GM06990 (cell line): ENCODE measurements around the gene RPS6KA5.
"Not testable (repeated sequence)": the region's sequence is repeated elsewhere in the genome, so short reads cannot be mapped to it uniquely, and the experiment has no call there.

Experiments used
- DNase-seq: peaks from one replicate; pipeline ENCODE4 v3.0.0-alpha.2; 2011; ENCODE audit not compliant: insufficient read length; ENCODE audit errors: extremely low read depth
- H3K27me3 ChIP-seq: replicated peaks from 2 replicates; pipeline ENCODE4 v1.6.0; 2011; ENCODE audit warnings: low read length; ENCODE audit not compliant: control insufficient read depth, insufficient read depth
- H3K36me3 ChIP-seq: 2 replicates; pipeline ENCODE4 v1.5.1; 2011; ENCODE audit warnings: low read length; ENCODE audit not compliant: control insufficient read depth, insufficient read depth
- H3K4me3 ChIP-seq: replicated peaks from 2 replicates; pipeline ENCODE4 v1.5.1; 2011; ENCODE audit warnings: low read depth, mild to moderate bottlenecking, control low read depth, low read length
- TF ChIP-seq, protein P1 (sequence below): IDR thresholded peaks from 2 replicates; pipeline ENCODE4 v1.5.1; 2011; ENCODE audit warnings: low read length, control low read depth, mild to moderate bottlenecking, inconsistent platforms; ENCODE audit not compliant: insufficient read depth, poor library complexity, severe bottlenecking

Gene RPS6KA5

DNA sequence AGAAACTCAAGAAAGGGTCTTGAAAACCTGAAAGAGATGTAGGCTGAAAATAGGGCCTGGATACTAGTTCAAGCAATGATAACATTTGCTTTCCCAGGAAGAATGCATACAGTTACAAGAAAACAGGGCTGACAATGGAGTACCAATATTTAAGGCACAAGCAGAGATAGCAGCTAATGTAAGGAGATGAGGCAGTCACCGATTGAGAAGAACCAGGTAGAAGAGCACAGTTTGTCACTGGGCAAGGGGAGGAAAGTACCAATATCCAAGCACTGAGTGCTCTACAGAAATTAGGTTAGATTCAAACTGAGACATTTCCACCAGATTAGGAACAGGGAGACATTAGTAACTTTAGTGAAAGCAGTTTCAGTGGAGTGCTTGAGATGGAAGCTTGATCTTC, 19.9 kb downstream of the RPS6KA5 start:
- H3K4me3 ChIP-seq: no peak overlapping the region
- DNase-seq: no peak
- no peaks in the 10 kb centered on the region for H3K36me3 ChIP-seq
- TF ChIP-seq, protein P1, sequence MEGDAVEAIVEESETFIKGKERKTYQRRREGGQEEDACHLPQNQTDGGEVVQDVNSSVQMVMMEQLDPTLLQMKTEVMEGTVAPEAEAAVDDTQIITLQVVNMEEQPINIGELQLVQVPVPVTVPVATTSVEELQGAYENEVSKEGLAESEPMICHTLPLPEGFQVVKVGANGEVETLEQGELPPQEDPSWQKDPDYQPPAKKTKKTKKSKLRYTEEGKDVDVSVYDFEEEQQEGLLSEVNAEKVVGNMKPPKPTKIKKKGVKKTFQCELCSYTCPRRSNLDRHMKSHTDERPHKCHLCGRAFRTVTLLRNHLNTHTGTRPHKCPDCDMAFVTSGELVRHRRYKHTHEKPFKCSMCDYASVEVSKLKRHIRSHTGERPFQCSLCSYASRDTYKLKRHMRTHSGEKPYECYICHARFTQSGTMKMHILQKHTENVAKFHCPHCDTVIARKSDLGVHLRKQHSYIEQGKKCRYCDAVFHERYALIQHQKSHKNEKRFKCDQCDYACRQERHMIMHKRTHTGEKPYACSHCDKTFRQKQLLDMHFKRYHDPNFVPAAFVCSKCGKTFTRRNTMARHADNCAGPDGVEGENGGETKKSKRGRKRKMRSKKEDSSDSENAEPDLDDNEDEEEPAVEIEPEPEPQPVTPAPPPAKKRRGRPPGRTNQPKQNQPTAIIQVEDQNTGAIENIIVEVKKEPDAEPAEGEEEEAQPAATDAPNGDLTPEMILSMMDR: no peak
- H3K27me3 ChIP-seq: no peaks in the 10 kb centered on the region

DNA sequence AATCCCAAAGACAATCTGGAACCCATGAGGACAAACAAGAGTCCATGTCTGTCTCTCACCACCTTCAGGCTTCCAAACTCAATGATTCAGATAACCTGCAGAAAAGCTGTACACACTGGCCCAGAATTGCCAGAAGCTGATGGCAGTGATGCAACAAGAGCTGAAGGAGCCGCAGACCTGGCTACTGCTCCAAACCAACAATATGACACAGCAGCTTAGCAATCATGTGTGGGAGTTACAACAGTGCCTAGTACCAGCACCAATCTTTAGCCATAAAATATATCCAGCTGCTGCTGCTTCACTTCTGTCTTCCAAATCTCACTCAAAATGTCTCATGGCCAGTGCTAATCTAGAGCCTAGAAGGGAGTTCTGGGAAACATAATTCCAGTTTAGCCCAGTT, 22.0 kb downstream of the RPS6KA5 start:
- H3K4me3 ChIP-seq: no peak overlapping the region
- H3K27me3 ChIP-seq: no peaks in the 10 kb centered on the region
- TF ChIP-seq, protein P1: no peak
- H3K36me3 ChIP-seq: no peaks in the 10 kb centered on the region
- no peak for DNase-seq

DNA sequence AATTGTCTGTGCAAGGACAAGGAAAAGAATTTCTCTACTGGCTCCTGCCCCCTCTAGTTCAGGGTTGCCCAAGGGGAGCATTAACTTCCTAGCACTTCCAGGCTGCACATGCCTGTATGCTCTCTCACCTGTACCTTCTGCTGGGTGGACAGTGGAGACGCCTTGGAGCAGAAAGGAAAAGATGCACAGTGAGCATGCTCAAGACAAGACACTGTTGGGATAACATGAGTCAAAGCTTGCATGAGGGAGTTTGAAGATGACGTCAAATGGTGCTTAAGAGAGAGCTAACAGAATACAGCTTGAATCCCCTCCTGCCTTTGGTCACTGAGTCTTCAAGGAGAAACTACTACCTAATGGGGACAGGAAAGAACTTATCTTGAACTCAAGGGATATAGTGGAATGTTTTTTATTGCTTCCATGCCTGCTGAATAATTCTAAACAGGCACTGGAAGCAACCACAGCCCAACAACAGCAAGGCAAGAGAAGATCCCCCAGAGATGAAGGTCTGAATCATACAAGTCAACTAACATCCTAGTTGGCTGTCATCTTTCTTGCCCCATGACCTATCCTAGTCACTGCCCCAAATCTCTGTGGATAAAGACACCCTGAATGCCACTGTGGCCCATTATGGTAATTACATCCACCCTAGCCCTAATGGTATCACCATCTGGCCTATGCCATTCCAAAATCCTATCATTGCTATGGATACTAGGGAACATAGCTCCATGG, 23.5 kb downstream of the RPS6KA5 start:
- DNase-seq: no peak
- TF ChIP-seq, protein P1: no peak
- H3K36me3 ChIP-seq: no peaks in the 10 kb centered on the region
- H3K4me3 ChIP-seq: no peak overlapping the region
- H3K27me3 ChIP-seq: no peaks in the 10 kb centered on the region

DNA sequence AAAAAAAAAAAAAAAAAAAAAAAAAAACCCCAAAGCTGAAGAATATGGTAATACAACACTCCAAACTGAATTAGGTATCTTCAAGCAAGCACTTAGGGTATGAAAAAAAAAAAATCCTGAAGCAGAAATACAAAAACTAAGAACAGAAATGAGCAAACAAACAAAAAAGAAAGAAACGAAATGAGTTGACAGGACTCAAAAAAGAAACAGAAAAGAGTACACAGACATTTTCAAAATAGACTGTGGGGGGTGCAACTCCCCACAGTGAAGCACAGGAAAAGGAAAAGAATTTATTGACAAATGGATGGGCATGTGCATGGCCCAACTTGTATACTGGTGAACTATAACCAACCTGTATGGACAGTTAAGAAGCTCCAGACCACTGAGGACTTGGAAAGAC, 24.6 kb downstream of the RPS6KA5 start:
- TF ChIP-seq, protein P1: no peak
- Histone ChIP-seq H3K4me3 (no peak overlapping the region; the same call in 1 of the 2 replicates), H3K36me3 (no peaks in the 10 kb centered on the region), H3K27me3 (no peaks in the 10 kb centered on the region)
- no peak for DNase-seq

DNA sequence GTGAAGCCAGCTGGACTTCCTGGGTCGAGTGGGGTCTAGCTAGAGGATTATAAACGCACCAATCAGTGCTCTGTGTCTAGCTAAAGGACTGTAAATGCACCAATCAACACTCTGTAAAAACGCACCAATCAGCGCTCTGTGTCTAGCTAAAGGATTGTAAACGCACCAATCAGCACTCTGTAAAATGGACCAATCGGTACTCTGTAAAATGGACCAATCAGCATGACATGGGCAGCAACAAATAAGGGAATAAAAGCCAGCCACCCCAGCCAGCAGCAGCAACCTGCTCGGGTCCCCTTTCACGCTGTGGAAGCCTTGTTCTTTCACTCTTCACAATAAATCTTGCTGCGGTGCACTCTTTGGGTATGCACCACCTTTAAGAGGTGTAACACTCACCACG, 26.1 kb downstream of the RPS6KA5 start:
- not testable (repeated sequence) for DNase-seq, H3K4me3 ChIP-seq, H3K36me3 ChIP-seq, H3K27me3 ChIP-seq

DNA sequence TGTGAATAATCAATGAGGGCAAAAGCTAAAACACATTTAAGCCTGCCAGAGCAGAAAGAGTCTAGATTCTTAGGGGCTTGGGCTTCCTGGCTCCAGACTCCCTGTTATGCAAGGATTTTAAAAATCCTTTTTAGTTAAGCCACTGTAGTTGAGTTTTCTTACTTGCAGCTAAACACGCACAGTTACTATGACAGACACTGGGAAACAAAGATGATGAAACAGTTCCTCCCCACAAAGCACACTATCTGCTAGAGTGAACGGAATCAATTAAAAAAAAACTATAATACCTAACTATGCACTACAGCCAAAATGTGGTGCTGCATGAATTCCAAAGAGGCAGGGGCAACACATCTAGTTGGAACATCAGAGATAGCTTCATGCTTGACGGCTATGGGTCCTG, 28.2 kb downstream of the RPS6KA5 start:
- H3K36me3 ChIP-seq: no peaks in the 10 kb centered on the region
- DNase-seq: no peak
- no peak overlapping the region for H3K4me3 ChIP-seq

More for the DNA sequence above, 28.2 kb downstream of the RPS6KA5 start:
- H3K27me3 ChIP-seq: no peaks in the 10 kb centered on the region
- TF ChIP-seq, protein P1: no peak
